Fibroblast of peridontal ligament (primary cell): ENCODE measurements around the gene CX3CR1.
"Not testable (repeated sequence)": the region's sequence is repeated elsewhere in the genome, so short reads cannot be mapped to it uniquely, and the experiment has no call there.

ENCODE experiments used
- DNase-seq: peaks from one replicate; pipeline ENCODE4 v3.0.0-alpha.2; 2010; ENCODE audit errors: extremely low read depth

CX3CR1 gene, protein sequence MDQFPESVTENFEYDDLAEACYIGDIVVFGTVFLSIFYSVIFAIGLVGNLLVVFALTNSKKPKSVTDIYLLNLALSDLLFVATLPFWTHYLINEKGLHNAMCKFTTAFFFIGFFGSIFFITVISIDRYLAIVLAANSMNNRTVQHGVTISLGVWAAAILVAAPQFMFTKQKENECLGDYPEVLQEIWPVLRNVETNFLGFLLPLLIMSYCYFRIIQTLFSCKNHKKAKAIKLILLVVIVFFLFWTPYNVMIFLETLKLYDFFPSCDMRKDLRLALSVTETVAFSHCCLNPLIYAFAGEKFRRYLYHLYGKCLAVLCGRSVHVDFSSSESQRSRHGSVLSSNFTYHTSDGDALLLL

DNA sequence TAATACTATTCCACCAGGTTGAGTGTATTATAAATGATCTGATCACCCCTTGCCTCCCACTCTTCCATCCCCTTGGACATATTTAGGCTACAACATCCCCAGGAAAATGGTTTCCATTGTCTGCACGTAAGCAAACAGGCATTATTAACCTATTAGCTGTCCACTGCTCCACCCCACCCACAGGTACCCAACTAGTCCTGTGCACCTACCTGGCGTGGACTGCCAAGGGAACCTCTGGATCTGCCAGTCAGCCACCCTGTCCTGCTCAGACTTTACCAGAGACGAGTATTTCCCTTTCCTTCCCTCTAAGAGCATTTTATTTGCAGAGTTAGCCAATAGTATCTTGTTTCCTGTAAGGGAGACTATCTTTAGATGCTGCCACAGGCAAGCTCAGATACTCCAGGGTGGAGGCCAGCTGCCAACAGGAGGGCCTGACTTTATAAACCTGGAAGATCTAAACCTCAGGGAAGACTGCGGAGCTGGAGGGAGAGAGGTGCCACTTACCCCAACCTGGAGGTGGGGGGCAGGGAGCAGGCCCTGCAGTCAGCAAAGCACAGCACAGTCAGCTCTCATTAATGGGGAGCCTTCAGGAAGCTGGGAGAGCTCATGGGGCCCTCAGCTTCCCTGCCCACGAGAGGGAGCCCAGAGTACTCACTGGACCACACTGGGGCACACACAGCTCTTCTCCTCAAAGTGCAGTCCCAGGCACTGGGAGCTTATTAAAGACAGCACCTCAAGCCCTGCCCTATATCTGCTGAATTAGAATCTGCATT is at the start of gene CX3CR1:
TSS of gene CX3CR1 (minus strand) at position 292 of the 773 bp plus-strand sequence. CDS start 13,527 bp downstream, outside the sequence.
- no peak for DNase-seq

DNA sequence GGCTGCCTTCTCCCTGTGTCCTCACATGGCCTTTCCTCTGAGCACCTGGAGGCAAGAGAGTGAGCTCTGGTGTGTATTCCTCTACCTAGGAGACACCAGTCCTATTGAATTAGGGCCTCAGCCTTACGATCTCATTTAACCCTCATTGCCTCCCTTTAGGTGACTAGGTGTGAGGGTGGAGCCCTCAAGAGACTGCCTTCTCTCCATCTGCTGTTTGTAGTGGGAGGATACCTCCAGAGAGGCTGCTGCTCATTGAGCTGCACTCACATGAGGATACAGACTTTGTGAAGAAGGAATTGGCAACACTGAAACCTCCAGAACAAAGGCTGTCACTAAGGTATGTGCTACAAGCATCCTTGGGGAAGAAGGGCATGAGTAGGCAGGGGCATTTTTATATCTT is 49.7 kb upstream of the CX3CR1 start, which contains the start of gene CCR8:
TSS of gene CCR8 (plus strand) at position 217 of the 400 bp plus-strand sequence. CDS start 2,623 bp downstream, outside the sequence.
- no peak for DNase-seq

DNA sequence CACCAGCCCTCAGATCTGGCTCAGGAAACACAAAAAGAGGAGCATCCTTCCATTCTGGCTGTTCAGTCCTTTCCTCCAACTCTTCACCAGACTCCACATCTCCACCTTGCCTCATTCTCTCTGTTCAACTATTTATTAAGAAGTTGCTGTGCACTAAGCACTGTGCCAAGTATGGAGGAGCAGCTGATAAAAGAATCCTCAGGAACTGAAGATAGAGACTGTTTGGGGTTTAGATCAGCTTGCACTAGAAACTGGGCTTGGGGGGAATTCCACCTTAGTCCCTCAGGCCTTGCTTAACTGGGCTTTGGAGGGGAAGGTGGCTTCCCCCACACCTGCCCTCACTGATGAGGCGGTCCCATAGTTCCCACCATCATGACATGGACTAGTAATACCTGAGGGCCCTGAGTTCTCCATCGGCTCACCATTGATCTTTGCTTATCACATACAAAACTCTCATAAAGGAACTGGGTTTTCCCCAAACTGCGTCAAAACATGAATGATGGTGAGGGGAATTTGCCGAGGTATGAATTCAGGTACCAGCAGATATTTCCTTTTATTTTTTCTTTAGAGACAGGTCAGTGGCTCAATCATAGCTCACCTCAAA is 48.0 kb upstream of the CX3CR1 start:
- no peak for DNase-seq

DNA sequence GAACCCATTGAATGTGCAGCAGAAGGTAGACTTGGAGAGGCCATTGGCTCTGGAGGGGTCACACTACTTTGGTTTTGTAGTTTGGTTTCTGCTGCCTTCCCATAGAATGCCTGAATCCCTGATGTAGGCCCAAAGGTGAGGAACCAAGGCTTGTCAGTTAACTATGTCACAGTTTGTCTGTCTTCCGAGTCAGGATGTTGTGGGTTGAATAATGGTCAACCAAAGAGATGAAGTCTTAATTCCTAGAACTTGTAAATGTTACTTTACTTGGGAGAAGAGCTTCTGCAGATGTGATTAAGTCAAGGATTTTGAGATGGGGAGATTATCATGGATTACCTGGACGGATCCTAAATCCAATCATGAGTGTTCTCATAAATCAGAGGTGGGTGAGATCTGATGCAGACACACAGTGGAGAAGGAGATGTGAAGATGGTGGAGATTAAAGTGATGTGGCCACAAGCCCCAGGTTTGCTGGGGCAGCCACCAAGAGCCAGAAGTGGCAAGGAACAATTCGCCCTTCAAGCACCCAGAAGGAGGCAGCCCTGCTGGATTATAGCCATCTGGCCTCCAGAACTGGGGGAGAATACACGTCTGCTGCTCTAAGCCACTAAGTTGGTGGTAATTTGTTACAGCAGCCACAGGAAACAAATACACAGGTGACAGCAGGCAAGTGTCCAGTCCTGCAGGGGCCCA is 47.4 kb upstream of the CX3CR1 start:
- no peak for DNase-seq

DNA sequence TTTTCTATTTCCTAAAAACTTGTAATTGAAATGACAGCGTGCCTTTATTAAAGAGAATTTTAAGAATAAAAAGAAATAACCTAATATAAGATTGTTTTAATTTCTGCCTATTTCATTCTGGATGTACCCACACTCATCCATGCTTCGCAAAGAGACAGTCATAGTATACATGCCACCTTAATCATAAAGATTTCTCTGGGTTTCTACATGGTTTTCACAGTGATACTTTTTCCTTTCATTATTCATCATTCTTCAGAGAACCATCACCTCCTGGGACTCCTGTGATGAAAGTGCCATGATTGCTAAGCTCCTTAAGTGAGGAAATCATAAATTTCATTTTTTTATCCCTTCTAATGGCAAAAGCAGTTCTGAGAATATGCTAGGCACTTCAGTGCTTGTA is 45.4 kb upstream of the CX3CR1 start:
- no peak for DNase-seq

DNA sequence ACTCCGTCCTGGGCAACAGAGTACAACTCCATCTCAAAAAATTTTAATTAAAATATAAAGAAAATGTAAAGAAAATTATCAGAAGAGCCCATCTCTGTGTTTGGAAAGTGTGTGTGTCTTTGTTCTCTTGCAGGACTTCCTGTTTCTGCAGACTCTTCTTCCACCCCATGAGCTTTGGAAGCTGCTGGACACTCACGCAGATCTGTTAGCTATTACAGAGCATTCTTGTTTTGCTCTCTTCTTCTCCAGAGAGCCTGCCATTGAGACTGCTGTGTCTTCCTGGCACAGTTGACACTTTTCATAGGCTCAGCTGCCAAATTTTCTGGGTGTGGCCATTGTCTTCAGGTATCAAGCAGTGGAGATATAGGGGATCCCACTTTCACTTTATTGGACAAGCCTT is 43.7 kb upstream of the CX3CR1 start:
- no peak for DNase-seq

DNA sequence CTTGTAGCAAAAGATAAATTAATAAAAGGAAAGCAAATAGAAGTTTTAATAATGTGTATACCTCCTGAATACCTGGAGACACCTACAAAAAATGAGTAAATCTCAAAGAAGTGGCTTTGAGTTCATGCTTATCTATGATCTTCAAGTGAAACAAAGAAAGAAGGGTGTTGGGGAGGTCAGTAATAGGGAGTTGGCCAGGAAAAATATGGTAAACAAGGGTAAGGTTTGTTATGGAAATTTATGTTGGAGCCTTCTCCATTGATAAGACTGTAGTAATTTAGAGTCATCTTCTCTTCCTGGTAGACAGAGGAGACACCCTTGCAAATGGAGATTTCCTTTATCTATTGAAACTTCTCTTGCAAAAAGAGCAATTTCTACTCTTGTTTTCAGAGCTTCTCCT is 43.1 kb upstream of the CX3CR1 start:
- DNase-seq, result no peak

DNA sequence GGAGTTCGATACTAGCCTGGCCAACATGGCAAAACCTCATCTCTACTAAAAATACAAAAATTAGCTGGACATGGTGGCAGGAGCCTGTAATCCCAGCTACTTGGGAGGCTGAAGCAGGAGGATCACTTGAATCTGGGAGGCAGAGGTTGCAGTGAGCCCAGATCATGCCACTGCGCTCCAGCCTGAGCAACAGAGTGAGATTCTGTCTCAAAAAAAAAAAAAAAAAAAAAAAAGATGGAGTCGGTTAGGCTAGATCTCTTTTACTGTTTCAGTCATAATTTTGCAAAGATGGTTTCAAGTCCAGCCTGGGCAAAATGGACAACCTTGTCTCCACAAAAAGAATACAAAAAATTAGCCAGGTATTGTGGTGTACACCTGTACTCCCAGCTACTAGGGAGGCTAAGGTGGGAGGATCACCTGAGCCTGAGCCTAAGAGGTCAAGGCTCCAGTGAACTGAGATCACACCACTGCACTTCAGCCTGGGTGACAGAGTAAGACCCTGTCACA is 42.4 kb upstream of the CX3CR1 start:
- DNase-seq, result not testable (repeated sequence)

DNA sequence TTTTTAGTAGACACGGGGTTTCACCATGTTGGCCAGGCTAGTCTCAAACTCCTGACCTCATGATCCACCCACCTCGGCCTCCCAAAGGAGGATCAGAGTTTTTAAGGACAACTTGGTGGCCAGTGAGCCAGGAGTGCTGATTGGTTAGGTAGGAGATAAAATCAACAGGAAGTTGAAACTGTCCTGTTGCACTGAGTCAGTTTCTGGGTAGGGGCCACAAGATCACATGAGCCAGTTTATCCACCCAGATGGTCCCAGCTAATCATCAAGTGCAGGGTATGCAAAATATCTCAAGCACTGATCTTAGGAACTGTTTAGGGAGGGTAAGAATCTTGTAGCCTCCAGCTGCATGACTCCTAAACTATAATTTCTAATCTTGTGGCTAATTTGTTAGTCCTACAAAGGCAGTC is 41.7 kb upstream of the CX3CR1 start:
- DNase-seq, result not testable (repeated sequence)

DNA sequence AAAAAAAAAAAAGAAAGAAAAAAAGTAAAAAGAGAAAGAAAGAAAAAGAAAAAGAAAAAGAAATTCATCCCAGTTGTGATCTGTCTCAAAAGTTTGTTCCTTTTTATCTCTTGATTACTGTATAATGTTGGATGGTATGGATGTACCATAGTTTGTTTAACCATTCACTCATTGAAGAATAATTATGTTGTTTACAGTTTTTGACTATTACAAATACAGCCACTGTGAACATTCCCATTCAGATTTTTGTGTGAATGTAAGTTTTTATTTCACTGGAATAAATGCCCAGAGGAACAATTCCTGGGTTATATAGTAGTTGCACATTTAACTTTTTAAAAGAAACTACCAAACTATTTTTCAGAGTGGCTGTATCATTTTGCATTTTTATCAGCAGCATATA is 39.4 kb upstream of the CX3CR1 start:
- no peak for DNase-seq

DNA sequence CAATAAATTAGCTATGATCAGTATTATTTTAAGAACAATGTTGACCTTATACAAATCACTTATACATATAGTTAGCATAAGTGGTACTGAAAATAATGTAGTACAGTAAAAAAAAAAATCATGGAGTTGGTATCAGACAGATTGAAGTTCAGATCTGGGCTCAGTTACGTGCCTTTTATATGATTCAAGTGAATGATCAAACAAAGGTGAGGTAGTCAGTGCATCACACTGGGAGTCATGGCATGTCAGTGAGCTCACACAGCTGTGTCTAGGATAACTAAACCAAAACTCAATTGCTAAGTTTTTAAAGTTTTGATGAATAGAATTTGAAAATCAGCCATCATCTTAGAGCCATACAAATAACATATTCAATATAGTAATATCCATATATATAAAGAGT is 38.5 kb upstream of the CX3CR1 start:
- DNase-seq, result no peak

DNA sequence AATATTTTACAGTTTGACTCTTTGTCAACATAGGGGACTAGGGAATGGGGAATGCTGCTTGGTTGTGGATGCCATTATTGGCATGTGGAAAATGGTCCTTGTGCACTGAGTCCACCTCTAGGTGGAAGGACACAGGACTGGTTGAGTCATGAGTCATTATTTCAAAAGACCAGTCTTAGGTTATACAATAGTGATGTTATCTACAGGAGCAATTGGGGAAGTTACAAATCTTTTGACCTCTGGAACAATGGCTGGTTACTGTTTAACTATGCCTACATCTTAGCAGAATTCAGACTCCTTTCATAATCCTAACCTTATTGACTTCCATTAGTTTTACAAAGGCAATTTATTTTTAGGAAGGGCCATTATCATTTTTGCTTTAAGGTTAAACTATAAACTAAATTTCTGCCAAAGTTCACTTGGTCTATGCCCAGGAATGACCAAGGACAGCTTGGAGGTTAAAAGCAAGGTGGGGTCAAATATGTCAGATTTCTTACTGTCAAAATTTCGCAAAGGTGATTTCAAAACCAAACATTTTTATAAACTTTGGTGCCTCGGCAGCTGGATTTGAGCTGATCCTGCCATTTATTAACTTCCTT is 37.8 kb upstream of the CX3CR1 start:
- DNase-seq, result no peak

DNA sequence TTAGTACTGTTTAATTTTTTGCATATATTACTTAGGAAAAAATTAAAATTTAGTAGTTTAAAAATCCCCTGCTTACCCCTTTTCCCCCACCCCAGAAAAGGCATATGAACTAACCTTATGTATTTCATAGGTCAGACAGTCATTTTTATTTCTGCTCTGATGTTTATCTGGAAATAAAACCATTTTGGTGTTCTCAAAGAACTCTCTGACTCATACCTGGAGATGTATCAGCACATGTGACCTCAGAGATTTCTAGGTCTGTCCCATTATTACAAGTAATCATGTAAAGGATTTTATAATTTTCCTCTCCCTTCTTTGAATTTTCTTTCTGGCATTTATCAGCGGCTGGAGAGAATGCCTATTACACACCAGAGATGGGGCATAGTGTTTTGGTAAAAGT is 35.6 kb upstream of the CX3CR1 start:
- DNase-seq, result no peak

DNA sequence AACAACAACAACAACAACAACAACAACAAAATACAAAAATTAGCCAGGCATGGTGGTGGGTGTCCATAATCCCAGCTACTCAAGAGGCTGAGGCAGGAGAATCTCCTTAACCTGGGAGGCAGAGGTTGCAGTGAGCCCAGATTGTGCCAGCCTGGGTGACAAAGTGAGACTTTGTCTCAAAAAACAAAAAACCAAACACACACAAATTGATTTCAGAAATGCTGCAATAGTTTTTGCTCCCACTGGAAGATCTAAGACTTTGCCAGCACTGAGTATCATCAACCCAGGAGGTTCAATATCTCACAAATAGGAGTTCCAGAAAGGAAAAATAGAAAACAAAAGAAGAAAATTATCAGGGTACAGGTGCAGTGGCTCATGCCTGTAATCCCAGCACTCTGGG is 33.5 kb upstream of the CX3CR1 start:
- no peak for DNase-seq

DNA sequence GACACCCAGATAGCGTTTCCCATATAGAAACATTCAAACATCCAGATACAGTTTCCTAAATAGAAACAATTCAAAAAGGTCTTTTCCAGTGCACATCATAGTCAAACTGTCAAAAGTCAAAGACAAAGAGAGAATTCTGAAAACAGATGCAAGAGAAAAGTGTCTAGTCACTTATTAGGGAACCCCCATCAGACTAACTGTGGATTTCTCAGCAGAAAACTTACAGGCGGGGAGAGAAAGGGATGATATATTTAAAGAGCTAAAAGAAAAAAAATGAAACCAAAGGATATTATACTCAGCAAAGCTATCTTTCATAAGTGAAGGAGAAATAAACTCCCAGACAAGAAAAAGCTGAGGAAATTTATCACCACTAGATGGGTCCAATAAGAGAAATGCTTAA is 22.3 kb upstream of the CX3CR1 start:
- no peak for DNase-seq

DNA sequence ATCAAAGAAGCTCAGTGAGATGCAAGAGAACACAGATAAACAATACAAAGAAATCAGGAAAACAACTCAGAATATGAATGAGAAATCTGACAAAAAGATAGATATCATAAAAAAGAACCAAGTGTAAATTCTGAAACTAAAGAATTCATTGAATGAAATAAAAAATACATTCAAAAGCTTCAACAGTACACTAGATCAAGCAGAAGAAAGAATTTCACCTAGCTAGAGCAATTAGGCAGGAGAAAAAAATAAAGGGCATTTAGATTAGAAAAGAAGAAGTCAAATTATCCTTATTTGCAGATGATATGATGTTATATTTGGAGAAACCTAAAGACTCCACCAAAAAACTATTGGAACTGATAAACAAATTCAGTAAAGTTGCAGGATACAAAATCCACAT is 19.4 kb upstream of the CX3CR1 start:
- no peak for DNase-seq

DNA sequence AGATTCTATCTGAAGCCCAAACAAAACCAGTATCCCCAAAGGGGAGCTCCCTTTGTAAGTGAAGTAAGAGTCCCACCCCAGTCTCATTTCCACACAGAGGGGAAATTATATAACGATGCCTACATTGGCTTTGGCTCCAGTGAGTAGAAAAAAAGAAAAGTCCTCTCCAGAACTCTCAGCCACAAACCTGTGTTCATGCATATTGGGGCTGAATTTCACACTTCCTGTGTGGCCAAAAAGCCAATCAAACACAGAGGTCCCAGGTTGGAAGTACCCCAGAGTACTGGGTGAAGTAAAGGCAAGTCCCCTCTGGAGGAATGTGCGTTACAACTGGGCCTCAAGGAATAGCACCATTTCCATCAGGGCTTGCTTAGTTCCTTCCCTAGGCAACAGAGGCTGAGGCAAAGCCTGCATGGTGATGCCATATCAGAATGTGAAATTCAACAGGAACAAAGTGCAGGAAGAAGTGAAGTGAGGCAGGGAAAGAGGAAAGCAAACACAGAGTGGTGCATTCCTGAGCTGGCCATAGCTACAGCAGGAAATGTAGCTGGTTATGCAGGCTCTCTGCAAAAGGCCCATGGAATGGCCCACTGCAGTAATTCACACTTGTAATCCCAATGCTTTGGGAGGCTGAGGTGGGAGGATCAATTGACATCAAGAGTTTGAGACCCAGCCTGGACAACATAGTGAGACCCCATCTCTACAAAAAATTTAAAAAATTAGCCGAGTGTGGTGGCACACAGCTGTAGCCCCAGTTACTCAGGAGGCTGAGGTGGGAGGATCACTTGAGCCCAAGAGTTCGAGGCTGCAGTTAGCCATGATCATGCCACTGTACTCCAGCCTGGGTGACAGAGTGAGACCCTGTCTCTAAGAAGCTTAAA is 16.6 kb upstream of the CX3CR1 start:
- no peak for DNase-seq

DNA sequence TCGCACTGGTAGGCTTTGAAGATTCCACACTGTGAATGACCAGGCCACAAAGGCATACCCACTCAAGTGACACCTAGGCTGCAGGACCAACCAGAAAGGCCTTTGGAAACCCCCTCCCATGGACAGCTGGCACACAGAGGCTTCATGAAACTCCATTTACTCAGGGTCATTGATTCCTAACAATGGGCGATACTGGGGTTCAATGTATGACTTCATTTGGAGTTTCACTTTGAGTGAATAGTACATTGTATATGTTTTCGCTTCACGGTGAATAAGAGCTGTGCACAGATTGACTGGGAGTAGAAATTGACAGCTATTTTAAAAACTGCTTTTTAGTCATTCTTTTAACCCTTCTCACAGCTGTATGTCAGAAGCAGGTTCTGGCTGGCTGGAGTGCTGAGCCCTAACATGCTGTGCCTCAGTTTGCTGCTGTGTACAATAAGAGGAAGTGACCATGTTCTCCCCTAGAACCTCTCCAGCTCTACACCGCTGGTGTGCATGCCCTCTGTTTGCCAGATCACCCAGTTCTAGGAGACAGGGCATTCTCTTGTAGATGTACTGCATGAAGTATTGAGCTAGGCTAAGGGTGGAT is 15.4 kb upstream of the CX3CR1 start:
- DNase-seq, result no peak

DNA sequence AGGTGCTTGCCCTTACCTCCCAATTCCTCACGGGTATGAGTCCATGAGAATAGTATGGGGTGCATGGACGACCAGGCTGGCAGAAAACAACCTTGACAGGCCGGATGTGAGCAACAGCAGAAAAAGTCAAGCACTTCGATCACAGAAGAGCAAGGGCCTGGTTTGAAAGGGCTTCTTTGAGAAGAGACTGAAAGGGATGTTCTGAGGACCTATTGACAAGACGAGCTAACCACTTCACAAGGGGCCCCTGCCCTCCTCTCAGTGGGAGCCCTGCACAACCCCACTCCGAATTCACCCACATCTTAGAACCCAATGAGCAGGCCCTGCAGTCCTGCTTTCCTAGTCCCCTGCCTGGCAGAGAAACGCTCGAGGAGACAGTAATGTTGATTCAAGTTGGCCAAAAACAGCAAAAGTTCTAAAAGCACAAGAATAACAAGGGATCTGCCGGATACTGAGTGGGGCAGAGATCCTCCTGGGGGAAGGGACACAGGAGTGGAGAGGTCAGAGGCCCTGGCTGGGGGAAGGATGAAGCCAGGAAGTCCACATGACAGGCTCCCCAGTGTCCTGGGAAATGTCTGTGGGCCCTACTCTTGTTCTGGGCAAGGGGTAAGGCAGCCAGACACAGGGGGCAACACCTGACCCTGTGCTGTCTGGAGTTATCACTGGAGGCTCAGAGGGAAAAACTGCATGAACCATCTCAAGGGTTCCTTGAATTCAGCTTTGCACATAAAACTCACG is 14.8 kb upstream of the CX3CR1 start:
- DNase-seq, result no peak
